ENCODE results near the gene ARID1B. TPM values are rescaled to one million over a fixed set of nuclear protein-coding genes. Genes with fewer than 3 reads are reported as not detected.

The ARID1B gene
- total RNA-seq, 1 donor from 2014 or later, result 47.3 TPM

DNA sequence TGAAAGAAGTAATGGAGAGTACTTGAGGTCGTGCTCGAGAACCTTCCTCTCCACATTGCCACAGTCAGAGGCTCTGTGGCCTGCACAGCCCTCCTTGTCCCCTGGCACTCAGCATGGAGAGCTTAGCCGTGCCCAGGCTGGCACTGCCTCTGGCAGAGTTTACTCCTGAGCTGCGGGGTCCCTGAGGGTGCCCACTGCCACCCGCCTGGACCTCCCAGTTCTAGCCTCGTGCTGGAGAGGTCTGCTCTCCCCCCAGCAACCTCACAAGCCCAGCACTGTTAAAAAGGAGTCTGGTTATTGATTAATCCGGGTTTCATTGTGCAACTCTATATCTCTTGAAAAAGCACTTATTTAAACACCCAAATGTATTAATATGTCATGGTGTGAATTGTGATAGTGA, 319.3 kb downstream of the ARID1B start:
- H3K27me3 ChIP-seq (ENCODE audit: control insufficient read depth, insufficient read depth, low read length), result no peaks in the 10 kb centered on the region
- TF ChIP-seq, protein P1, sequence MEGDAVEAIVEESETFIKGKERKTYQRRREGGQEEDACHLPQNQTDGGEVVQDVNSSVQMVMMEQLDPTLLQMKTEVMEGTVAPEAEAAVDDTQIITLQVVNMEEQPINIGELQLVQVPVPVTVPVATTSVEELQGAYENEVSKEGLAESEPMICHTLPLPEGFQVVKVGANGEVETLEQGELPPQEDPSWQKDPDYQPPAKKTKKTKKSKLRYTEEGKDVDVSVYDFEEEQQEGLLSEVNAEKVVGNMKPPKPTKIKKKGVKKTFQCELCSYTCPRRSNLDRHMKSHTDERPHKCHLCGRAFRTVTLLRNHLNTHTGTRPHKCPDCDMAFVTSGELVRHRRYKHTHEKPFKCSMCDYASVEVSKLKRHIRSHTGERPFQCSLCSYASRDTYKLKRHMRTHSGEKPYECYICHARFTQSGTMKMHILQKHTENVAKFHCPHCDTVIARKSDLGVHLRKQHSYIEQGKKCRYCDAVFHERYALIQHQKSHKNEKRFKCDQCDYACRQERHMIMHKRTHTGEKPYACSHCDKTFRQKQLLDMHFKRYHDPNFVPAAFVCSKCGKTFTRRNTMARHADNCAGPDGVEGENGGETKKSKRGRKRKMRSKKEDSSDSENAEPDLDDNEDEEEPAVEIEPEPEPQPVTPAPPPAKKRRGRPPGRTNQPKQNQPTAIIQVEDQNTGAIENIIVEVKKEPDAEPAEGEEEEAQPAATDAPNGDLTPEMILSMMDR (IDR thresholded peaks at IDR 0.05; ENCODE audit: insufficient read depth, low read length, poor library complexity, severe bottlenecking), result no peak
- no peak for DNase-seq (ENCODE audit: low read depth)
- H3K4me3 ChIP-seq (ENCODE audit: low read depth, low read length), result no peak overlapping the region
- no peaks in the 10 kb centered on the region for H3K36me3 ChIP-seq (ENCODE audit: control insufficient read depth, insufficient read depth, low read length)

DNA sequence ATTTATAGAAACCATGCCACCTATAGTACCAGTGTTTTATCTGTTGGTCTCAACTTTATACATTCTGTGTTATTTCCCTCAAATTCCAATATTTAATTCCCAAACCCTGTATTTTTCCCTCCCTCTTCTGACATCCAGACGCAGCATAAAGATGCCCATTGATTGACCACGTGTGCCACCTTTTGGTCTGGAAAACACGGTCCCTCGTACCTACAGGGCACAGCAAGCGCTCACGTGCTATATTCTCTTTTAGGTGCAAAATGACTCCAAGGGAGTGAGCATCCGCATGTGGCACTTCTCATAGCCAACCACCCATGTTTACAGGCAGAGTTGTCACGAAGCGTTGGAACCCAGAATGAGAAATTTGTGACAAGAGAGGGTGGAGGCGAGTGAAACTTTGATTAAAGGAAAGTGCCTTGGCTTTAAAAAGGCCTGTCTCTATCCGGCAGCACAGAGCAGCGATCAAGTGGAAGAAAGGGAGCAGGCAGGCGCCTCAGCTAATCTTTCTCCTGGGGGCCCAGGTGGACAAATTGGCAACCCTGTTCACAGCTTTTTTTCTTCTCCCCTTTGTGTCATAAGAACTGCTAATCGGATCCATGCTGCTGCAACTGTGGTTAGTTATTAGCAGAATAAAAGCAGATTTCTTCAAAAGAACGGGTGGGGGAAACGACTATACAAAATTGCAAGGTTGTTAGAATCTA, 320.2 kb downstream of the ARID1B start:
- Histone ChIP-seq H3K36me3 (ENCODE audit: control insufficient read depth, insufficient read depth, low read length) (no peaks in the 10 kb centered on the region), H3K27me3 (ENCODE audit: control insufficient read depth, insufficient read depth, low read length) (no peaks in the 10 kb centered on the region), H3K4me3 (ENCODE audit: low read depth, low read length) (no peak overlapping the region)
- no peak for DNase-seq (ENCODE audit: low read depth)
- TF ChIP-seq, protein P1 (IDR thresholded peaks at IDR 0.05; ENCODE audit: insufficient read depth, low read length, poor library complexity, severe bottlenecking), result no peak

DNA sequence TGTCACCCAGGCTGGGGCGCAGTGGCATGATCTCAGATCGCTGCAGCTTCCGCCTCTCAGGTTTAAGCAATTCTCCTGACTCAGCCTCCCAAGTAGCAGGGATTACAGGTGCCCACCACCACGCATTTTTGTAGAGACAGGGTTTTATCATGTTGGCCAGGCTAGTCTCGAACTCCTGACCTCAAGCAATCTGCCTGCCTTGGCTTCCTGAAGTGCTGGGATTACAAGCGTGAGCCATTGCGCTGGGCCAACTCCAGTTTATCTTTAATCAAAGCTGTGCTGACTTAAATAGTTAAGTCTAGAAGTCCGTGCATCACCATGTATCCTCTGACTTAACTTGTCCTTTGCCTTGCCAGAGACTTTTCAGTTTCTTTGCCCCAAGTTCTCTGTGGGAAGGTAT, 321.8 kb downstream of the ARID1B start:
- TF ChIP-seq, protein P1 (IDR thresholded peaks at IDR 0.05; ENCODE audit: insufficient read depth, low read length, poor library complexity, severe bottlenecking), result no peak
- DNase-seq (ENCODE audit: low read depth), result no peak
- Histone ChIP-seq H3K36me3 (ENCODE audit: control insufficient read depth, insufficient read depth, low read length) (no peaks in the 10 kb centered on the region), H3K27me3 (ENCODE audit: control insufficient read depth, insufficient read depth, low read length) (no peaks in the 10 kb centered on the region), H3K4me3 (ENCODE audit: low read depth, low read length) (no peak overlapping the region)

DNA sequence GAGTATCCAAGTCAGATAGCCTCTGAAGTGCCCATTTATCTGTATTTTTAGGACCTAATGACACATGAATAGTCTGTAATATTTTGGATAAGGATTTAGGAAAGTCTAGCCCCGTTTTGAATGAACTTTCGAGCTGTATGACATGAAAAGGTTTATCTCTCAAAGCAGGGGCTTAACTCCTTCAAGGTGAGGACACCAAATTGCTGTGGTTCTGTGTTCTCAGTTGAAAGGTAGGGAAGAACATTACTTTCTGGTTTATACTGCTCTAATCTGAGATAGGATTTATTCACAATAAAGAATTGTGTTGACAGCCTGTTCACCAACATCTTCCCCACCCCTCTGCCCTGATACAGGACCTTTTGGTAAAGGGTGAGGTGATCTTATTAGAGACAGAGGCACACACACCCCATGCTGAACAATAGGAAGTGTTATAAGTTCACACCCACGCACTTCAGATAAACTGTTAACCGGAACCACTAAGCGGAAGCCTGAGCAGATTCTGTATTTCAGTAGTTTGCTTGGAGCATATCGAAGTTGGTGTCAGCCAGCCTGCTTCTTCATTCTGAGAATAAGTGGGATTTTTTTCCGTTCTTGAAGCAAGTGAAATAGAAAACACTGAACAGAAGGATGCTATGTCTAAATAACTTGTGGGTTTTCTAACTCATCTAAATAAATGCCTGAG, 322.9 kb downstream of the ARID1B start:
- no peak for DNase-seq (ENCODE audit: low read depth)
- TF ChIP-seq, protein P1 (IDR thresholded peaks at IDR 0.05; ENCODE audit: insufficient read depth, low read length, poor library complexity, severe bottlenecking), result no peak

DNA sequence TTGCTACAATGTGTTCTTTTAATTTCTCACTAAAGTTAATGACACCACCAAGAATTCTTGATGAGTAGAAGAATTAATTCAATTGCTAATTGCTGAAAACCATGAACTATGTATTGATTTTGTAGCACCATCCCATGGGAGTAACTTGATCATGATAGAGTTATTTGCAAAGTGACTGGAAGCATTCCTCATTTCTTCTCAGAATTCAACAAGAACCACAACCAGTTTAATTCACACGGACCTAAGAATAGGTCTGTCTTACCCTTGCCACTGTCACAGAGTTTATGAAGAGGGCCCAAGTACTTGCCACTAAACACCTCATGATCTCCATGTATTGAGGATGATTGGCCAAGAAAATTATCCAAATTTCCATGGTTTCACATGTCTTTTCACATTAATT, 324.0 kb downstream of the ARID1B start:
- TF ChIP-seq, protein P1 (IDR thresholded peaks at IDR 0.05; ENCODE audit: insufficient read depth, low read length, poor library complexity, severe bottlenecking), result no peak

More for the DNA sequence above, 322.9 kb downstream of the ARID1B start:
- H3K27me3 ChIP-seq (ENCODE audit: control insufficient read depth, insufficient read depth, low read length), result no peaks in the 10 kb centered on the region
- no peaks in the 10 kb centered on the region for H3K36me3 ChIP-seq (ENCODE audit: control insufficient read depth, insufficient read depth, low read length)
- no peak overlapping the region for H3K4me3 ChIP-seq (ENCODE audit: low read depth, low read length)

More for the DNA sequence above, 324.0 kb downstream of the ARID1B start:
- no peak for DNase-seq (ENCODE audit: low read depth)
- Histone ChIP-seq H3K27me3 (ENCODE audit: control insufficient read depth, insufficient read depth, low read length) (no peaks in the 10 kb centered on the region), H3K4me3 (ENCODE audit: low read depth, low read length) (no peak overlapping the region), H3K36me3 (ENCODE audit: control insufficient read depth, insufficient read depth, low read length) (no peaks in the 10 kb centered on the region)
